T-helper 1 cell treated with Interleukin-12 subunit alpha and Interleukin-12 subunit beta and Interleukin-4 antibody, amounts not matched to agents 30 μg/mL and 1 μg/mL, for 36 hours (primary cell): ENCODE results near the gene ECE2.
A peak's percentile ranks its signal among the peaks of the same experiment; 100 is the strongest.
"Not testable (repeated sequence)": the region's sequence is repeated elsewhere in the genome, so short reads cannot be mapped to it uniquely, and the experiment has no call there.

Experiments used
- H3K27ac Mint-ChIP-seq: one replicate; pipeline ENCODE4 v1.8.0; 2021; ENCODE audit warnings: mild to moderate bottlenecking, mixed read lengths
- H3K27me3 Mint-ChIP-seq: one replicate; pipeline ENCODE4 v1.8.0; 2021; ENCODE audit warnings: low read depth, mixed read lengths
- H3K36me3 Mint-ChIP-seq: one replicate; pipeline ENCODE4 v1.8.0; 2021; ENCODE audit warnings: low read depth, mixed read lengths
- H3K4me1 Mint-ChIP-seq: one replicate; pipeline ENCODE4 v1.8.0; 2021; ENCODE audit warnings: low read depth, mixed read lengths
- H3K4me3 Mint-ChIP-seq: one replicate; pipeline ENCODE4 v1.8.0; 2021; ENCODE audit warnings: mild to moderate bottlenecking, moderate library complexity, mixed read lengths
- H3K9me3 Mint-ChIP-seq: one replicate; pipeline ENCODE4 v1.8.0; 2021; ENCODE audit warnings: mixed read lengths

ECE2 gene

DNA sequence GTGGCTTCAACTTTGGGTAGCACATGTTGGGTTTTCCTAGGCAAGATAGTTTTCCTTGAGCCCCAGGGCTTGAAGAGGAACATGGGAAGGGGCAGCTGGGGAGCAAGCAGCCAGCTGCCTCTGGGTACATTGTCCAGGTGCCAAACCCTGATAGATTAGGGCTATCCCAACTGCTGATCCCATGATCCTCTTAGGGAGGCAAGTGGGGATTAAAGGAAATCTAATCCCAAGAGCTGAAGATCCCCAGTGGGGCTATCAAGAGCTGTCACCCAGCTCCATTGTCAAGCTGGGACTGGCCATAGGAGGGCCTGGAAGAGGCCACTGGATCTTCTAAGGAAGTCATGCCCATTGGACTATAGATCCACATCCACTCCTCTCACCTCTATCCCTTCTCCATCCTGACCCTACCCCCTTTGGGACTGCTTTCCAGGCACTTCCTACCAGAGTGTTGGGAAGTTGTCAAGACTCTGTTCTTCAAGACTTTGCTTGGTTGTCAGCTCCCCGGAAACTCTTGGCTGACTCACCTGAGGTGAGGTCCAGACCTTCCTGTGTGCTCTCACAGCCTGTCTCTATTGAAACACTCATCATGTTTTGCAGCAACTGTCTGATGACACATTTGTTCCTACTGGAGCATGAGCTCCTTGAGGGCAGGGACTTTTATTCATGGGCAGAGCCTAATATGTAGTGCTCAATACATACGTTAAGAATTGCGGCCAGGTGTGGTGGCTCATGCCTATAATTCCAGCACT is 20.4 kb upstream of the ECE2 start:
- Mint-ChIP-seq H3K27ac (no peak overlapping the region), H3K27me3 (peaks cover 16% of the 10 kb centered on the region), H3K4me1 (peaks cover 8% of the 10 kb centered on the region), H3K4me3 (no peak overlapping the region), H3K36me3 (peaks cover 3% of the 10 kb centered on the region), H3K9me3 (no peaks in the 10 kb centered on the region)

DNA sequence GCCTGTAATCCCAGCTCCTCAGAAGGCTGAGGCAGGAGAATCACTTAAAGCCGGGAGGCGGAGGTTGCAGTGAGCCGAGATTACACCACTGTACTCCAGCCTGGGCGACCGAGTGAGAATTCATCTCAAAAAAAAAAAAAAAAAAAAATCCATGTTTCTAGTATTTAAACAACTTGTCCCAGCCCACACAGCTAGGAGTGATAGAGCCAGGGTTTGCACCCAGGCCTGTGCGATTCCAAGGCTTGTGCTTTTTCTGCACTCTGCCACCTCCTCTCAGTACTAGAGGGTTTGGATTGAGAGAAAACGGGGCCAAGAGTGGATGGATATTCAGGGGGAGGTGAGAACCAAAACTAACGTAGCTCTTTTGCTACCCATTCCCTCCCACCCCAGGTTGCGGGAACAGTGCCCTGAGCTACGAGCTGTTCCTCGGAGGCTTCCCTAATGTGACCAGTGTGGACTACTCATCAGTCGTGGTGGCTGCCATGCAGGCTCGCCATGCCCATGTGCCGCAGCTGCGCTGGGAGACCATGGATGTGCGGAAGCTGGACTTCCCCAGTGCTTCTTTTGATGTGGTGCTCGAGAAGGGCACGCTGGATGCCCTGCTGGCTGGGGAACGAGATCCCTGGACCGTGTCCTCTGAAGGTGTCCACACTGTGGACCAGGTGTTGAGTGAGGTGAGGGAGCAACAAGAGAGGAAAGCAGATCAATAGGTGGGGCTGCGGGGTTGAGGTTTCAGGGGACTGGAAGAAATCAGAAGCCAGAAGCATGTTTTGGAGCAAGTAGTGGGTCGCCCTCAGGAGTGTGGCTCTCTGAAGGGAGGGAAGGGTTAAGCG is 18.5 kb upstream of the ECE2 start:
- Mint-ChIP-seq H3K36me3 (peaks cover 5% of the 10 kb centered on the region), H3K27me3 (peaks cover 26% of the 10 kb centered on the region), H3K9me3 (no peaks in the 10 kb centered on the region), H3K4me3 (no peak overlapping the region), H3K4me1 (peaks cover 17% of the 10 kb centered on the region), H3K27ac (no peak overlapping the region)

DNA sequence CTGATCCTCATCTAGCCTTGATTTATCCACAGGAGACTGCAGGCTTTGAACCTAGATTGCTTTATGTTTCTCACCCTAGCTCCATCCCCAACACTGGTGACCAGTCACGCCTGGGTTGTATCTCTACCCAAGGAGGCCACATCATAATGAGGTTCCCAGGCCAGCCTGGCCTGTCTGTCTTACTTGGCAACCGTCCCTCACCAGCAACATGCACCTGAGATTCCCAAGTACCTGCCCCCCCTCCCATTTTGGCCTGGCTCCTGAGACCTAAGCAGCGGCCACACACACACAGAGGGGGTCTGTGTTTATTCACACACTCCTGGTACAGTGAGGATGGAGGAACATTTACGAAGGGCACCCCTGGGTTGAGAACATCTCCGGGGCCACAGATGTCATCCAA is 16.9 kb upstream of the ECE2 start:
- Mint-ChIP-seq H3K9me3 (no peaks in the 10 kb centered on the region), H3K27me3 (peaks cover 37% of the 10 kb centered on the region), H3K27ac (no peak overlapping the region), H3K4me1 (peaks cover 21% of the 10 kb centered on the region), H3K36me3 (peaks cover 5% of the 10 kb centered on the region), H3K4me3 (peak overlapping the region; percentile 25)

DNA sequence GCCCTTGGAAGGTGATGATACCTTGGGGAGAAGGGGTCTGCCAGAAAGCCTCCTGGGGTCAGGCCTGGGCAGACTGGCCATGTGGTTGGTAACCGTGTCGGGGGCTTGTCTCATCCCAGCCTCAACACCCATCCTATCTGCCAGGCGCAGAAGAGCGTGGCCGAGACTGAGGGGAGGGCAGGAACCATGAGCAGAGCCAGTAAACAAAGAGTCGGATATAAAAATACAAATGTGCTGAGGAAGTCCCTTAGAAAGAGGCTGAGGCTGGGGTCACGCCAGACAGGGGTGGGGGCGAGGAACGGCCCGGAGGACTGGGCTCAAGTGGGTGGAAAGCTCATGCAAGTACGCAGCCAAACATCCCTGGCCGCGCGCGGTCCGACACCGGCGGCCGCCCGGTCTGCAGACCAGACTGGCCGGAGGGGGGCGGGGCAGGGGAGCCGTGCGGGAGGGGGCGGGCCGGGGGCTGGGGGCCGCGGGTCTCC is 16.4 kb upstream of the ECE2 start:
- Mint-ChIP-seq H3K4me3 (peak overlapping the region; percentile 29), H3K27me3 (peaks cover 37% of the 10 kb centered on the region), H3K9me3 (no peaks in the 10 kb centered on the region), H3K27ac (no peak overlapping the region), H3K36me3 (peaks cover 5% of the 10 kb centered on the region), H3K4me1 (peaks cover 21% of the 10 kb centered on the region)

DNA sequence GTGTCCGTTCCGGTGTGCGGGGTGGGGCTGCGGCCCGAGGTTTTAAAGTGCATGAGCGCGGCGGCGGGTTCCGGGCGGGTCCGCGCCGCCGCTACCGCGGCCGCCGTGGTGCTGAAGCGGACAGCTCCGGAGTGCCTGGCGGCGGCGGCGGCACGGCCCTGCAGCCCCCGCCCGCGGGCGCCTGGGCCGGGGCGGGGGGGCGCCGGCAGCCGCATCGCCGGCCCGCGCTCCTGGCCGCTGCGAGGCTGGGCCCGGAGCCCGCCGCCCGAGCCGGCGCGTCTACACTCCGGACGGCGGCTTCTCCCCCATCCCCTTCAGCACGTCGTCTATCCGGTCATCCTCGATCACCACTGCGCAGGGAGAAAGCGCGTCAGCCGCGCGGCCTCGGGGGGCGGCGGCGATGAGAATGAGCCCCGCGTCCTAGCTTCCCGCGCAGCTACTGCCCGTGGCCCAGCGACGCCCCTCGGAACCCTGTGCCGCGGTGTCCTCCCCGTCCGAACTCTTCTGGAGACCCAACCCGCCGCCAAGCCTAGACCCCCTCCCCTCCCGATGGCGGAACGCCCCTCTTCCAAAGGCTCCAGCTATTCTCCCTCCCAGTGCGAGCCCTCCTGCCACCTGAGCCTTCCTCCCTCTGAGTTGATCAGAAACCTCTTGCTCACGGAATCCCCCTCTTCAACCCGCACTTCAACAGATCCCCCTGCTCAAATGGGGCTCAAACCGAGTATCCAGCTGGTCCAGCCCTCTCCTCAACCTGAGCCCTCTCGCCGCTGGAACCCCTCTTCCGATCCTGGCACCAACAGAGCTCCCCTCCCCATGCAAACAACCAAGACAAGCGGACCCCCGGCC is 15.7 kb upstream of the ECE2 start:
- peaks cover 20% of the 10 kb centered on the region for H3K4me1 Mint-ChIP-seq
- no peaks in the 10 kb centered on the region for H3K9me3 Mint-ChIP-seq
- peaks cover 5% of the 10 kb centered on the region for H3K36me3 Mint-ChIP-seq
- peak overlapping the region; percentile 81 for H3K4me3 Mint-ChIP-seq
- peak overlapping the region; percentile 36 for H3K27ac Mint-ChIP-seq
- peaks cover 40% of the 10 kb centered on the region for H3K27me3 Mint-ChIP-seq

DNA sequence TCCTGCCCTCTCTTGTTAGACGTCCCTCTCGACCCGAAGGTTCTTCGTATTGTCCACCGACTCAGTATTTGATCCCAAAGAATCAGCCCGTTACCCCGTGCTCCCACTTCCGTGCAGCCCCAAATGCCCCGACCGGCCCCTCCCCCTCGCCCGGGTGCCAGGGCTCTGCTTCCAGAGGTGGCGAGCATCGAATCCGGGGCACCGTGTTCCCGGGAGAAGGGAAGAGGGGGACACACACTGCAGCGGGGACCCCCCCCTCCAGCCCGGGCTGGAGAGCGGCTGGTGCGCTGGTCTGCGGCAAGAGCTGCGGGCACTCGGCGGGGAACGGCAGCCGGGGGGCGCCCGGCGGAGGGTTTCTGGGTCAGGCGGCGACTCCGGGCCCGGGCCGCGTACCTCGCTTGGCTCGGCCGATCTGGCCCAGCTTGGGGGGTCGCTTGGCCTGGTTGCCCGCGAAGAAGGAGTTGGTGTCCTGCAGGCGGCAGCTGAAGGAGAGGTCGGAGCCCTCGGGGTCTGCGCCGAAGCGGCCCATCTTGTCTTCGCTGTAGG is 15.0 kb upstream of the ECE2 start:
- H3K27ac Mint-ChIP-seq: no peak overlapping the region
- peak overlapping the region; percentile 81 for H3K4me3 Mint-ChIP-seq
- H3K4me1 Mint-ChIP-seq: peaks cover 16% of the 10 kb centered on the region
- H3K36me3 Mint-ChIP-seq: peaks cover 5% of the 10 kb centered on the region
- H3K9me3 Mint-ChIP-seq: no peaks in the 10 kb centered on the region
- peaks cover 40% of the 10 kb centered on the region for H3K27me3 Mint-ChIP-seq

DNA sequence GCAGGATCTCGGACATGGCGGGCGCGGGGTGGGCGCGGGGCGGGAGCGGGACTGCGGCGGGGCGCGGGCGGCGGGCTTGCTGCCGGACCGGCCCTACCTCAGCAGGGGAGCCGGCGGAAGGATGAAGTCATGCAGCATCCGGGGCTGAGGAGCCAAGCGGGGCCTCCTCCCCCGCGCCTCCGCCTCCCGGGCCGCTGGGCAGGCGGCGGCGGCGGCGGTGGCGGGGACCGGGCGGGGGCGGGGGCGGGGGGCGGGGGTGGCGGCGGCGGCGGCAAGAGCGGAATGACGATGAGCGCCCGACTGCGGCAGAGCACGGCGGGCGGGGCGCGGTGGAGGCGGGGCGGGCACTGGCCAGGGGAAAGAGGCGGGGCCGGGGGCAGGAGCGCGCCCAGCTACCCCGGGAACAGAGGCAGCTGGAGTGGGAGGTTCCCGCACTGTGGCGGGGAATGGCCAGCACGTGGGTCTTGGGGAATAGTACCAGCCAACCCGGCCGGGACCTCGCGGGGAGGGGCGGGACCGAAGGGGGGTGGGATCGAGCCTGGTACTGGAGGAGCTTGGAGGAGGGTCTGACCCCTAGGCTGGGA is 14.5 kb upstream of the ECE2 start, which contains the start of gene CAMK2N2:
TSS of gene CAMK2N2 (minus strand) at position 284 of the 584 bp plus-strand sequence. CDS start at position 16, 268 bp downstream.
- H3K27me3 Mint-ChIP-seq: peaks cover 40% of the 10 kb centered on the region
- H3K27ac Mint-ChIP-seq: peak within 1 kb of the TSS; percentile 36

DNA sequence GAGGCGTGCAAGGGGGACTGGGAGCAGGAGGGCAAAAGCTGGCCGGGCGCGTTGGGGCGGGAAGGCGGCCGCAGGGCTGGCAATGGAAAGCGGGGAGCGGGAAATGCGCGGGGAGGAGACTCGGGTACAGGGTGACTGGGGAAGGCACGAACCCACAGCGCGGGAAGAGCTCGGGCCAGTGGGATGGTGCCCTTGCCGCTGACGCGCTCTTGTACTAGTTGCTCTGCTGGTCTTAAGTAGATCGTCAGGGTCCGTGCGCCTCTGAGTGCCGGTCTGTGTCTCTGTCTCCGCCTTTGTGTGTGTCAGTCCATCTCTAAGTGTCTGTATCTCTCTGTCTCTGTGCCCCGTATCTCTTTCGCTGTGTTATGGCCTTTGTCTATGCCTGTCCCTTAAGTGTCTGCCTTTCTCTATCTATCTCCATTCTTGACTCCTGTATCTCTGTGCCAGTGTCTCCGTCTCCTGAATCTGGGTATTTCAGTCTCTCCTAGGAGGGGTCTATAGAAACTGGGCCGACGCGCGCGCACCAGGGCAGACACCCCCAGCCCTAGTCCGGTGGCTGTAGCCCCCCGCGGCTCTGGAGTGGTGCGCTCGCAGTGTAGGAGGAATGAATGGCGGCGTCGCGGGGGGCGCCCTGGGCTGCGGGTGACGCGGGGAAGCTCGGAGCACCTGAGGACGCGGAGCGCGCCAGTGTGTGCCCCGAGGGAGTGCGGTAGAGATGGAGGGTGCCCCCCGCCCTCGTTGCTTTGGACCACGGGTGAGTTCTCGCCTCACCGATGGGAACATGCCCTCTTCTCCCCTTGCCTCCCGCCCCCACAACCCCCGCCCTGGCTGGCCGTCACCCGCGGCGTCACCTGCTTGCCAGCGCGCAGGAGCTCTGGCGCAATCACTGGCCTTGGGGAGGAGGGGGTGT is 13.7 kb upstream of the ECE2 start:
- Mint-ChIP-seq H3K27ac (no peak overlapping the region), H3K9me3 (no peaks in the 10 kb centered on the region), H3K4me3 (peak overlapping the region; percentile 86), H3K27me3 (peaks cover 42% of the 10 kb centered on the region), H3K4me1 (peaks cover 16% of the 10 kb centered on the region), H3K36me3 (peaks cover 5% of the 10 kb centered on the region)

More for the DNA sequence above, 14.5 kb upstream of the ECE2 start, which contains the start of gene CAMK2N2:
- peaks cover 5% of the 10 kb centered on the region for H3K36me3 Mint-ChIP-seq
- peak within 1 kb of the TSS; percentile 86 for H3K4me3 Mint-ChIP-seq
- H3K4me1 Mint-ChIP-seq: peaks cover 16% of the 10 kb centered on the region
- no peaks in the 10 kb centered on the region for H3K9me3 Mint-ChIP-seq

DNA sequence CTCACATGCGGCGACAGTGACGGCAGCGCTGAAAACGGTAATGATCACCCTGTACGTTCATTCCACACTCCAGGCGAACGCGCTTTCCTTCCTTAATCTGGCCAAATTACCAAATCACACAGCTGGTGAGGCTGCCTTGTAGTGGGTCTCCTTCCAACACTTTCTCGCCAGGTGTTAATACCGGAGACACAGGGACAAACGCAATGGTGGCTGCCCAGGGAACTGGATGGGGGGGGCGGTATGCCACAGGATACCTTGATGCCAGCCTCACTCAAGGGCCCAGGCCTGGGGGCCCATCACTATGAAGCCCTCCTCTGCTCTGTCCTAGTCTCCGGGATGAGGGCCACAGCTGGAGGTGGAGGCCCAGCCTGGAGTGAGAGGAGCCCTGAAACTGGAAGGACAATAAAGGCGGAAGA is 13.1 kb upstream of the ECE2 start:
- Mint-ChIP-seq H3K4me3 (peak overlapping the region; percentile 43), H3K27me3 (peaks cover 47% of the 10 kb centered on the region), H3K36me3 (peaks cover 2% of the 10 kb centered on the region), H3K9me3 (no peaks in the 10 kb centered on the region), H3K27ac (no peak overlapping the region), H3K4me1 (peaks cover 16% of the 10 kb centered on the region)

DNA sequence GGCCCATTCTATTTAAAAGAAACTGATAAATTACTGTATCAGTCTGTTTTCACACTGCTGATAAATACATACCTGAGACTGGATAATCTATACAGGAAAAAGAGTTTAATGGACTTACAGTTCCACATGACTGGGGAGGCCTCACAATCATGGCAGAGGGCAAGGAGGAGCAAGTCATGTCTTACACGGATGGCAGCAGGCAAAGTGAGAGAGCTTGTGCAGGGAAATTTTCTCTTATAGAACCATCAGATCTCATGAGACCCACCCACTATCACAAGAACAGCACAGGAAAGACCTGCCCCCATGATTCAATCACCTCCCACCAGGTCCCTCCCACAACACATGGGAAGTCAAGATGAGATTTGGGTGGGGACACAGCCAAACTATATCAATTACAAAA is 8.6 kb upstream of the ECE2 start:
- H3K27me3 Mint-ChIP-seq: peaks cover 37% of the 10 kb centered on the region
- H3K4me1 Mint-ChIP-seq, H3K9me3 Mint-ChIP-seq, H3K27ac Mint-ChIP-seq, H3K36me3 Mint-ChIP-seq, H3K4me3 Mint-ChIP-seq: not testable (repeated sequence)

DNA sequence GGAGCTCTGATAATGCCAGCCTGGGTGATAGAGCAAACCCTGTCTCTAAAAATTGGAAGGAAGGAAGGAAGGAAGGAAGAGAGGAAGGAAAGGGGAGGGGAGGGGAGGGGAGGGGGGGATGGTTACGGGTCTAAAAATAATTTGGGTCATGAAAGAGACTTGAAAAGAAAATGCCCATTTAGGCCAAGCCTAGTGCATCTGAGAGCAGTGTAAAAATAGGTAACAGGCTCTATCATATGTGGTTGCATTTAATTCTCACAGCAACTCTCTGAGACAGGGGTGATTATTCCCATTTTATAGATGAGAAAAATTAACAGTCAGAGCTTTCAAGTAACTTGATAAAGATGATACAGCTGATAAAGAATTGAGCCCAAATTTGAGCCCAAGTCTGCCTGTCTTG is 3.6 kb upstream of the ECE2 start:
- Mint-ChIP-seq H3K27me3 (peaks cover 48% of the 10 kb centered on the region), H3K36me3 (no peaks in the 10 kb centered on the region), H3K9me3 (no peaks in the 10 kb centered on the region), H3K27ac (no peak overlapping the region), H3K4me1 (peaks cover 3% of the 10 kb centered on the region), H3K4me3 (no peak overlapping the region)

DNA sequence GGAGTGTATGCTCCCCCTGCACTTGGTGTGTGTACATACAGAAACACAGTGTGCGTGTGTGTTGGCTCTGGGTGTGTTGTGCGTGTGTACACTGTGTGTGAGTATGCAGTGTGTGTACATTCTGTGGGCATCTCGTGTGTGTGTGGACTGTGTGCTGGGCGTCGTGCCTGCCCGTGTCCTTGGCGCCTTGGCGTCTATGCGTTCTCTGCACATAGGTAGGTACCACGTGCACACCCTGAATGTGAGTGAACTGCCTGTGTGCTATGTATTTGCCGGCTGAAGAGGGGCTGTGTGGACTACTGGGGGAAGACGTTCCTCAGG is 481 bp upstream of the ECE2 start:
- Mint-ChIP-seq H3K27me3 (peaks cover 53% of the 10 kb centered on the region), H3K4me1 (peaks cover 3% of the 10 kb centered on the region), H3K36me3 (no peaks in the 10 kb centered on the region), H3K27ac (no peak overlapping the region), H3K4me3 (no peak overlapping the region), H3K9me3 (no peaks in the 10 kb centered on the region)

DNA sequence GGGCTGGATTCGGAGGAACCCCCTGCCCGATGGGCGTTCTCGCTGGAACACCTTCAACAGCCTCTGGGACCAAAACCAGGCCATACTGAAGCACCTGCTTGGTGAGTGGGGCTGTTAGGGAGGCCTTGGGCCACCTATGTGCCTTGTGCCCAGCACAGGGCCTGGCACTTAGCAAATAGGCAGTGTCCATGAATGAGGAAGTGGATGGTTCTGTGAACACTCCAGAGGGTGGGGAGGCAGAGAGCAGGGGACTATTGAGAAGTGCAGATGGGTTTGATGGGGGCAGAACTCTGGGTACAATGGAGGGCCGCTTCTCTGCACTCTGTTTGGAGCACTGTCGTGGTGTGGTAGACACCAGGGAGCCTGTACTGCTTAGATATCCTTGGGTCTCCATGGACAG is 1.5 kb downstream of the ECE2 start:
- Mint-ChIP-seq H3K27ac (no peak overlapping the region), H3K4me3 (no peak overlapping the region), H3K9me3 (no peaks in the 10 kb centered on the region), H3K36me3 (no peaks in the 10 kb centered on the region), H3K4me1 (peaks cover 3% of the 10 kb centered on the region), H3K27me3 (peaks cover 43% of the 10 kb centered on the region)
